Measurements from ENCODE around the gene ZNF669. TPM values are rescaled to one million over a fixed set of nuclear protein-coding genes. Genes with fewer than 3 reads are reported as not detected.

ZNF669 gene
- total and polyA plus RNA-seq, 9 donors = 5.0 to 11.5 (median 7.3) TPM

DNA sequence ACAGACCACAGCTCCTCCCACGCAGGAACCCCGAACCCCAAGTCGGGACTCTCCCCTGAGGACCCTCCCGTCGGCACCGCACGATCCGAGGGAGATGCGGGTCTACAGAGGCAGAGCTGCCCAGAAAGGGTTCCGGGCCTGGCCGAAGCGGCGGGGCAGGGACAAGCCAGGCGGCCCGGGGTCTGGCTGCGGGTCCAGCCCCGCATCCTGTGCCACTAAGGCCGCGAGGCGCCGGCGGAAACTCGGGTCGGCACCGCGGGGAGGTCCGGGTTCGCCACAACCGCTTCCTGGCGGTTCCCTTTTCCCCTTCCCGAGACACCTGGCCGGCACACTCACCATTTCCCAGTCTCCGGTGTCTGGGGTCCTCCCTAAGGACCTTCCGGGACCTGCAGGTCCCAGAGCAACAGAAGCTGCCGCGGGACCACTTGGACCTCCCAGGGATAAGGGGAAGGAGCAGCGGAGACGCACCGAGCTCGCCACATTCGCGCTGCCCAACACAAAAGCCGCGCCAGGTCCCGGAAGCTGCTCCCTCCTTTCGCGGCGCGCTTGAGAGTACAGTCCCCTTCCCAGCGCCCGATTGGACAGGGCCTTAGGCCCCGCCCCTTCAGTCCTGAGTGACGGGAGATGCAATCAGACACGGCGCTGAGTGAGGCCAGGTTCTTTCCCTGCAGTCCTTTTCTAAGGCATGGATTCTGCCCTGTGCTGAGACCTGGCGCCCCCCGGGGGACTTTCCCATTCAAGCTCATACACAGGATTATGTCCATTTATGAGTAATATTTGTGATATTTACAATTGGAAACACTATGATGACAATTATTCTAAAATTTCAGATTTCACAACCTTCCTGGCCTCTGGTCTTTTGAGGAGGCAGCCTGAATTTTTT, 25.7 kb downstream of the ZNF669 start, which contains the start of gene ZNF670:
Gene ZNF670 (minus strand): TSS at position 554 of the 883 bp plus-strand sequence. CDS start 215 bp downstream, at position 339.
- Histone ChIP-seq H3K4me3 (peak within 1 kb of the TSS; percentile 90), H3K4me1 (ENCODE audit: insufficient read depth) (peaks cover 2% of the 10 kb centered on the region), H3K27me3 (no peaks in the 10 kb centered on the region), H3K9me3 (no peaks in the 10 kb centered on the region), H3K27ac (peak within 1 kb of the TSS in 1 of 2 donors; percentile 73), H3K36me3 (no peaks in the 10 kb centered on the region)
- 0% methylated on average over 55 to 57 of the region's 57 CpGs for WGBS, 3 donors
- intact Hi-C loops (cut with DNase I) = no loop called here
- TF ChIP-seq, protein P1, sequence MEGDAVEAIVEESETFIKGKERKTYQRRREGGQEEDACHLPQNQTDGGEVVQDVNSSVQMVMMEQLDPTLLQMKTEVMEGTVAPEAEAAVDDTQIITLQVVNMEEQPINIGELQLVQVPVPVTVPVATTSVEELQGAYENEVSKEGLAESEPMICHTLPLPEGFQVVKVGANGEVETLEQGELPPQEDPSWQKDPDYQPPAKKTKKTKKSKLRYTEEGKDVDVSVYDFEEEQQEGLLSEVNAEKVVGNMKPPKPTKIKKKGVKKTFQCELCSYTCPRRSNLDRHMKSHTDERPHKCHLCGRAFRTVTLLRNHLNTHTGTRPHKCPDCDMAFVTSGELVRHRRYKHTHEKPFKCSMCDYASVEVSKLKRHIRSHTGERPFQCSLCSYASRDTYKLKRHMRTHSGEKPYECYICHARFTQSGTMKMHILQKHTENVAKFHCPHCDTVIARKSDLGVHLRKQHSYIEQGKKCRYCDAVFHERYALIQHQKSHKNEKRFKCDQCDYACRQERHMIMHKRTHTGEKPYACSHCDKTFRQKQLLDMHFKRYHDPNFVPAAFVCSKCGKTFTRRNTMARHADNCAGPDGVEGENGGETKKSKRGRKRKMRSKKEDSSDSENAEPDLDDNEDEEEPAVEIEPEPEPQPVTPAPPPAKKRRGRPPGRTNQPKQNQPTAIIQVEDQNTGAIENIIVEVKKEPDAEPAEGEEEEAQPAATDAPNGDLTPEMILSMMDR (IDR thresholded peaks at IDR 0.05) = no peak
- peak; percentile 24 for TF ChIP-seq POLR2A (IDR thresholded peaks at IDR 0.05)
- DNase-seq = peak; percentile 93 to 96 (median 94)

DNA sequence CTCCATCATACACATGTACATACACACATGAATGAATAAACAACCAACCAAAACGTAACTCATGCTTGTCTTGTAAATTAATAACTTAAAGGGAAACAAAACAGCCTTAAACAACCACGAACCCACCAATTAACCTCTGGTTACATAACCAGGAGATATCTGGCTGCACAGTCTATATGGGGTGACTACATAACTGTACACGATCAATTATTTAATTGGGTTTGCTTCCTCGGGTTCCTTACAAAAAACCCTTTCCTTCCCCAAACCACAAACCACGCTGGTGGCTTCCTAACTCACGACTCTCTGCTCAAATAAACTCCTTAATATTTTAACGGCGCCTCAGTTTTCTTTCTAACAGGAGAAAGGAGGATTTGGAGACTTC, 26.3 kb downstream of the ZNF669 start:
- H3K4me3 ChIP-seq = peak overlapping the region; percentile 90
- no peak overlapping the region for H3K27ac ChIP-seq
- no peaks in the 10 kb centered on the region for H3K27me3 ChIP-seq
- TF ChIP-seq POLR2A (IDR thresholded peaks at IDR 0.05) (no peak), EP300 (IDR thresholded peaks at IDR 0.05) (no peak)
- TF ChIP-seq, protein P1 (IDR thresholded peaks at IDR 0.05) = no peak
- peaks cover 2% of the 10 kb centered on the region for H3K4me1 ChIP-seq (ENCODE audit: insufficient read depth)
- H3K36me3 ChIP-seq = no peaks in the 10 kb centered on the region
- H3K9me3 ChIP-seq = no peaks in the 10 kb centered on the region
- DNase-seq = no peak
- 0 to 1% (median 1%) methylated on average over 8 of the region's 8 CpGs for whole genome bisulfite sequencing, 3 donors
- intact Hi-C loops (cut with DNase I) = no loop called here

DNA sequence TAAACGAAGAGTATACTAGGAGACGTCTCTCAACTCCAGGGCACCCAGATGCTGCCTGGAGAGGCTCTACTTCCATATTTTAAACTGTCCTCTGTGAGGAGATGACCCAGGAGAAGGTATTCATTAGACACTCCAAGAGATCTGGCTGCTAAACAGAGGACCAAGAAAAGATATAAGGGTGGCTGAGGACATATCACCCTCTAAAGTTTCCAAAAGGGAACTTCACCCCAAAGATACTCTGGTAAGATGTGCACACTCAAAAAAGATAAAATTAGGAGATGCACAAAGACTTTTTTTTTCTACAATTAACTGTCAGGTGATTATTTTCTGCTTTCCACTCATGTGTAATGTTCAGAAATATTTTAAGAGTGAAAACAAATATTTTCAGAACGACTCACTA, 26.9 kb downstream of the ZNF669 start:
- Histone ChIP-seq H3K9me3 (no peaks in the 10 kb centered on the region), H3K27ac (no peak overlapping the region), H3K4me3 (no peak overlapping the region), H3K27me3 (no peaks in the 10 kb centered on the region), H3K4me1 (ENCODE audit: insufficient read depth) (peaks cover 2% of the 10 kb centered on the region), H3K36me3 (no peaks in the 10 kb centered on the region)
- 49 to 60% (median 51%) methylated on average over 3 of the region's 3 CpGs for WGBS, 3 donors
- intact Hi-C loops (cut with DNase I) = no loop called here
- TF ChIP-seq, protein P1 (IDR thresholded peaks at IDR 0.05) = no peak
- TF ChIP-seq EP300 (IDR thresholded peaks at IDR 0.05) = no peak
- no peak for TF ChIP-seq POLR2A (IDR thresholded peaks at IDR 0.05)
- no peak for DNase-seq

DNA sequence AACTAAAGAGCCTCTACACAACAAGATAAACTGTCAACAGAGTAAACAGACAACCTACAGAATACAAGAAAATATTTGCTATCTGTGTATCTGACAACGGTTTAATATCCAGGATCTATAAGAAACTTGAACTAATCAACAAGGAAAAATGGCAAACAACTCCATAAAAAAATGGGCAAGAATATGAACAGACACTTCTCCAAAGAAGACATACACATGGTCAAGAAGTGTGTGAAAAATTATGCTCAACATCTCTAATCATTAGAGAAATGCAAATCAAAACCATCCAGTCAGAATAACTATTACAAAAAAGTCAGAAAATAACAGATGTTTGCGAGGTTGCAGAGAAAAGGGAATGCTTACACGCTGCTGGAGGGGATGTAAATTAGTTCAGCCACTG, 33.5 kb downstream of the ZNF669 start:
- no peak for DNase-seq
- WGBS, 3 donors = 97 to 98% (median 98%) methylated on average over 3 of the region's 3 CpGs
- no peak for TF ChIP-seq POLR2A (IDR thresholded peaks at IDR 0.05)
- TF ChIP-seq, protein P1 (IDR thresholded peaks at IDR 0.05) = no peak
- Histone ChIP-seq H3K27ac (no peak overlapping the region), H3K9me3 (no peaks in the 10 kb centered on the region), H3K27me3 (no peaks in the 10 kb centered on the region), H3K4me3 (no peak overlapping the region), H3K4me1 (ENCODE audit: insufficient read depth) (no peaks in the 10 kb centered on the region), H3K36me3 (no peaks in the 10 kb centered on the region)
- intact Hi-C loops (cut with DNase I) = no loop called here
